ENCODE measurements around the gene FBLIM1.

DNA sequence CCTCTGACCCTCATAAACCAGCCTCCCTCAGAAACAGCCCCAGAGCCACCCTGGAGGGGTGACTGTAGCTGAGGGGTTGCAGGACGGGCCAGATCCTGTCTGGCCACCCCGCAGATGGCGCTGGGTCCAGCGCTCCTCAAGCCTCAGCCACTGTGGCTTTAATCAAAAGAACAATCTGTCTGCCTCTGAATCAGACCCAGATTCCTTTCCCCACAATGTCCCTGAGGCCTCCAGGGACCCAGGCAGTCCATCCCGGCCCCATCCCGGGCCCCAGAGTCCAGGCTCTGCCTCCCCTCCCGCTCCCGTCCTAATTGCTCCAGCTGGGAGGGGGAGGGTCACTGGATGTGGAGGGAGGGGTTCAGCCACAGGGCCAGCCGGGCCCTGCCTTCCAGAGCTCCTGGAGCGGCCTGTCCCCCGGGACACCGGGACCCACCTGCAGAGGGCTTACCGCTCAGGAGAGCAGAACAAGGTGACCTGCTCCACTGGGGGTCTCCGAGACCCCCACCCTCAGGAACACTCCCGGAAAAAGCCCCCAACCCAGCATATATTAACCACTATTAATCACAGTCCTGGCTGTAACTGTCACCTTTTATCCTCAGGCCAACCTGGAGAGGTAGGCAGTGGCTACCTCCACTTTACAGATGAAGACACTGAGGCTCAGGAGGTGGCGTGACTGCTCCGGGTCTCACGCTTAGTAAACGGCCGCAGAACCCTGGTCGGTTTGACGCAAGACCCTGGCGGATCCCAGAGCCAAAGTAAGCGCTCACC, 836 bp upstream of the FBLIM1 start:
- TF ChIP-seq, protein P1, sequence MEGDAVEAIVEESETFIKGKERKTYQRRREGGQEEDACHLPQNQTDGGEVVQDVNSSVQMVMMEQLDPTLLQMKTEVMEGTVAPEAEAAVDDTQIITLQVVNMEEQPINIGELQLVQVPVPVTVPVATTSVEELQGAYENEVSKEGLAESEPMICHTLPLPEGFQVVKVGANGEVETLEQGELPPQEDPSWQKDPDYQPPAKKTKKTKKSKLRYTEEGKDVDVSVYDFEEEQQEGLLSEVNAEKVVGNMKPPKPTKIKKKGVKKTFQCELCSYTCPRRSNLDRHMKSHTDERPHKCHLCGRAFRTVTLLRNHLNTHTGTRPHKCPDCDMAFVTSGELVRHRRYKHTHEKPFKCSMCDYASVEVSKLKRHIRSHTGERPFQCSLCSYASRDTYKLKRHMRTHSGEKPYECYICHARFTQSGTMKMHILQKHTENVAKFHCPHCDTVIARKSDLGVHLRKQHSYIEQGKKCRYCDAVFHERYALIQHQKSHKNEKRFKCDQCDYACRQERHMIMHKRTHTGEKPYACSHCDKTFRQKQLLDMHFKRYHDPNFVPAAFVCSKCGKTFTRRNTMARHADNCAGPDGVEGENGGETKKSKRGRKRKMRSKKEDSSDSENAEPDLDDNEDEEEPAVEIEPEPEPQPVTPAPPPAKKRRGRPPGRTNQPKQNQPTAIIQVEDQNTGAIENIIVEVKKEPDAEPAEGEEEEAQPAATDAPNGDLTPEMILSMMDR (IDR thresholded peaks at IDR 0.05): no peak
- TF ChIP-seq POLR2A (IDR thresholded peaks at IDR 0.05): no peak

All from testis (tissue), 2 donors.